A549 (cell line): Measurements from ENCODE around the gene CHMP3. TPM values are rescaled to one million over a fixed set of nuclear protein-coding genes. Genes with fewer than 3 reads are reported as not detected.
A peak's percentile ranks its signal among the peaks of the same experiment; 100 is the strongest.

Experiments
- ATAC-seq, 2 experiments: fragments of 200-7000 bp in 1 of 2; fragments of >200 bp in 1 of 2; cut with Nextera tagmentation in 1 of 2; cut with Tn5 transposase in 1 of 2; 3 replicates each; pipeline versions ENCODE4 v1.8.0 to v1.9.1; 2018 to 2020; ENCODE audit warnings: mild to moderate bottlenecking in 1 of 2, moderate library complexity in 1 of 2
- CTCF ChIA-PET: fragments of 300-600 bp; sonication (Branson Sonifier 250); formaldehyde crosslinking; extraction: SDS; loops from one replicate; lab custom pipeline; 2021; ENCODE audit warnings: antibody characterized with exemption, inconsistent platforms; lab: Yijun Ruan, JAX
- POLR2A ChIA-PET: fragments of 350-600 bp; formaldehyde crosslinking; extraction: SDS; loops from one replicate; lab custom pipeline; 2021; ENCODE audit warnings: antibody characterized with exemption, inconsistent platforms; lab: Yijun Ruan, JAX
- DNase-seq, 2 experiments: peaks; one replicate each; pipeline versions ENCODE4 v3.0.0 to v3.0.0-alpha.2; 2011 to 2016; ENCODE audit warnings: low read depth in 1 of 2, low spot score in 1 of 2
- FAIRE-seq: peaks from 2 replicates; lab custom pipeline; 2011; peaks lifted over from hg19 to GRCh38; lab: Jason Lieb, UNC
- H3K27ac ChIP-seq, 2 experiments: fragments of >200 bp; sonication (Bioruptor Twin); formaldehyde crosslinking; 3 replicates each; pipeline ENCODE4 v1.5.1; 2016 to 2017
- H3K4me1 ChIP-seq: fragments of >200 bp; sonication (Bioruptor Twin); formaldehyde crosslinking; 3 replicates; pipeline ENCODE4 v1.6.1; 2016
- H3K4me2 ChIP-seq: fragments of >200 bp; sonication (Bioruptor Twin); formaldehyde crosslinking; 3 replicates; pipeline ENCODE4 v1.6.1; 2016
- H3K4me3 ChIP-seq: fragments of >200 bp; sonication (Bioruptor Twin); formaldehyde crosslinking; 3 replicates; pipeline ENCODE4 v1.5.1; 2016
- H3K9me3 ChIP-seq: fragments of >200 bp; sonication (Bioruptor Twin); formaldehyde crosslinking; 3 replicates; pipeline ENCODE4 v1.6.1; 2016
- ATOH8 ChIP-seq: fragments of 250-450 bp; sonication (Bioruptor Pico); IDR thresholded peaks from 2 replicates; pipeline ENCODE4 v1.5.0; 2020; ENCODE audit warnings: low read depth, mild to moderate bottlenecking, moderate library complexity
- BHLHE40 ChIP-seq: IDR thresholded peaks from 2 replicates; pipeline ENCODE4 v1.6.1; 2012; ENCODE audit warnings: low read depth, low read length, inconsistent platforms
- CBX8 ChIP-seq: fragments of 200-600 bp; sonication (generic); IDR thresholded peaks from 2 replicates; pipeline ENCODE4 v1.6.1; 2016
- CHD4 ChIP-seq: fragments of 200-600 bp; sonication (generic); IDR thresholded peaks from 2 replicates; pipeline ENCODE4 v1.6.1; 2016; ENCODE audit warnings: antibody characterized with exemption, mild to moderate bottlenecking, borderline replicate concordance
- CTCF ChIP-seq: fragments of >200 bp; sonication (Bioruptor Twin); formaldehyde crosslinking; IDR thresholded peaks from 3 replicates; pipeline ENCODE4 v1.5.1; 2016
- EHMT2 ChIP-seq: fragments of 200-600 bp; sonication (generic); IDR thresholded peaks from 2 replicates; pipeline ENCODE4 v1.6.1; 2016; ENCODE audit warnings: antibody characterized with exemption, low read depth, mild to moderate bottlenecking, moderate library complexity
- MAX ChIP-seq: IDR thresholded peaks from 2 replicates; pipeline ENCODE4 v1.6.1; 2012
- MAZ ChIP-seq: fragments of 150-350 bp; IDR thresholded peaks from 2 replicates; pipeline ENCODE4 v1.6.1; 2014; ENCODE audit warnings: antibody characterized with exemption, low read depth, low read length, borderline replicate concordance
- NPAS2 ChIP-seq: fragments of 250-450 bp; sonication (Bioruptor Pico); IDR thresholded peaks from 2 replicates; pipeline ENCODE4 v1.8.0; 2022; ENCODE audit warnings: mild to moderate bottlenecking, moderate library complexity, borderline replicate concordance
- NR3C1 ChIP-seq: fragments of >200 bp; sonication (Bioruptor Twin); formaldehyde crosslinking; IDR thresholded peaks from 3 replicates; pipeline ENCODE4 v1.6.1; 2017
- PBX3 ChIP-seq: IDR thresholded peaks from 2 replicates; pipeline ENCODE4 v1.6.1; 2012
- PHF8 ChIP-seq: fragments of 200-600 bp; sonication (generic); IDR thresholded peaks from 2 replicates; pipeline ENCODE4 v1.6.1; 2016; ENCODE audit warnings: low read depth, mild to moderate bottlenecking, antibody characterized with exemption, moderate library complexity, borderline replicate concordance
- RAD21 ChIP-seq, 2 experiments: fragments of >200 bp in 1 of 2; sonication (Bioruptor Twin) in 1 of 2; formaldehyde crosslinking in 1 of 2; IDR thresholded peaks in 1 of 2; conservative IDR thresholded peaks in 1 of 2; 2 replicates in 1 of 2; 3 replicates in 1 of 2; pipeline ENCODE4 v1.6.1; 2012 to 2018; ENCODE audit warnings: inconsistent platforms in 1 of 2
- RCOR1 ChIP-seq: fragments of 150-350 bp; IDR thresholded peaks from 2 replicates; pipeline ENCODE4 v1.6.1; 2014; ENCODE audit warnings: antibody characterized with exemption, low read length, low read depth
- REST ChIP-seq: fragments of 200-600 bp; sonication (generic); IDR thresholded peaks from 2 replicates; pipeline ENCODE4 v1.6.1; 2016; ENCODE audit warnings: antibody characterized with exemption, mild to moderate bottlenecking, moderate library complexity
- SMC3 ChIP-seq: fragments of >200 bp; sonication (Bioruptor Twin); formaldehyde crosslinking; IDR thresholded peaks from 3 replicates; pipeline ENCODE4 v1.6.1; 2018; ENCODE audit warnings: inconsistent platforms
- SREBF2 ChIP-seq: fragments of 450-650 bp; IDR thresholded peaks from 2 replicates; pipeline ENCODE4 v1.6.1; 2014; ENCODE audit warnings: mild to moderate bottlenecking, moderate library complexity
- TFCP2L1 ChIP-seq: fragments of 250-450 bp; sonication (Bioruptor Pico); IDR thresholded peaks from 2 replicates; pipeline ENCODE4 v1.5.0; 2021; ENCODE audit warnings: mild to moderate bottlenecking
- USF2 ChIP-seq: fragments of 450-650 bp; IDR thresholded peaks from 2 replicates; pipeline ENCODE4 v1.6.1; 2014; ENCODE audit warnings: antibody characterized with exemption
- ZNF302 ChIP-seq: fragments of 250-450 bp; sonication (Bioruptor Pico); IDR thresholded peaks from 2 replicates; pipeline ENCODE4 v1.9.0; 2021; ENCODE audit warnings: inconsistent platforms, mild to moderate bottlenecking, moderate library complexity
- ZSCAN20 ChIP-seq: fragments of 250-450 bp; sonication (Bioruptor Pico); IDR thresholded peaks from 2 replicates; pipeline ENCODE4 v1.8.0; 2022; ENCODE audit warnings: mild to moderate bottlenecking, moderate library complexity
- WGBS: methylation state at CpG from one replicate; pipeline ENCODE4 v1.1.6; 2017; ENCODE audit errors: missing lambda C conversion rate; 5-methylcytosine and 5-hydroxymethylcytosine counted together
- polyA plus RNA-seq, 4 experiments: library from polyadenylated mRNA; depleted of rRNA in 3 of 4; stranded (reverse); fragments of >200 nt; fragmentation: RNase III in 1 of 4; extraction: RNeasy Plus Mini Kit Qiagen cat#74134 plus additional on column Dnase treatment in 1 of 4; gene quantifications; 2 replicates in 3 of 4; 3 replicates in 1 of 4; pipeline ENCODE4 v1.2.3, GENCODE V29; 2011 to 2017

Gene CHMP3
- polyA plus RNA-seq, 2 of the 4 experiments (the other 2 are of a cell fraction), result 108 to 246 TPM

GRCh38 chr2:86518481-86518880, 44.8 kb downstream of the CHMP3 start:
- WGBS, result 89% methylated on average over 3 of the region's 3 CpGs
- Histone ChIP-seq H3K27ac (no peak overlapping the region), H3K4me1 (no peaks in the 10 kb centered on the region), H3K4me2 (no peak overlapping the region), H3K9me3 (peaks cover 9% of the 10 kb centered on the region; the same call in 2 of the 3 replicates), H3K4me3 (no peak overlapping the region)
- DNase-seq (peak in 1 of 2 experiments; percentile 32), FAIRE-seq (no peak), ATAC-seq (peak; percentile 69 to 84)
- peak; percentile 46 for TF ChIP-seq CTCF
- TF ChIP-seq PHF8, result no peak
- TF ChIP-seq SMC3, result peak; percentile 34; the same call in 1 of the 3 replicates
- TF ChIP-seq RAD21 (conservative IDR thresholded peaks at IDR 0.05 in 1 of 2, IDR thresholded peaks at IDR 0.05 in 1 of 2), result peak; percentile 55 to 61
- CTCF ChIA-PET, result interaction anchor here (0.6 to 1.2 kb wide), 3 partner anchors 37 to 252 kb away, joined by 3 to 5 read pairs (median 4); no protein-coding TSS in a partner anchor
- POLR2A ChIA-PET, result no interaction called here

- TF ChIP-seq ZNF302 (CRISPR knock-in tag) (no peak), MAZ (no peak), NR3C1 (no peak), MAX (no peak), SREBF2 (no peak), NPAS2 (no peak), ZSCAN20 (no peak), CHD4 (no peak), CBX8 (no peak), PBX3 (no peak), TFCP2L1 (CRISPR knock-in tag) (no peak), SMC3 (no peak), BHLHE40 (no peak), RCOR1 (no peak), USF2 (no peak), ATOH8 (CRISPR knock-in tag) (no peak), REST (no peak), EHMT2 (no peak)
- FAIRE-seq, result no peak
- H3K4me1 ChIP-seq, result no peaks in the 10 kb centered on the region
- no peak for DNase-seq
- no peaks in the 10 kb centered on the region for H3K9me3 ChIP-seq
- CTCF ChIA-PET, result interaction anchor here (0.6 kb wide), 1 partner anchor 81 kb away, joined by 3 read pairs; no protein-coding TSS in a partner anchor
- H3K4me3 ChIP-seq, result no peak overlapping the region
- POLR2A ChIA-PET, result no interaction called here
- ATAC-seq, result no peak
- no peak overlapping the region for H3K27ac ChIP-seq
- H3K4me2 ChIP-seq, result no peak overlapping the region
- WGBS, result 87% methylated on average over 5 of the region's 5 CpGs
Measured at GRCh38 chr2:86513948-86514660, 49.1 kb downstream of the CHMP3 start.
